Middle frontal gyrus (tissue), 1 donor: Measurements from ENCODE around the gene LNX2.

Source experiments
- DNase-seq: peaks from one replicate; pipeline ENCODE4 v3.0.0-alpha.2; 2015; ENCODE audit warnings: low spot score; ENCODE audit errors: extremely low spot score

The LNX2 gene

GRCh38 chr13:27620377-27621115 lies at the start of gene LNX2:
Gene LNX2 (minus strand): TSS chr13:27620529. CDS start chr13:27581703, 38,826 bp downstream.
- DNase-seq, result peak; percentile 95

DNA sequence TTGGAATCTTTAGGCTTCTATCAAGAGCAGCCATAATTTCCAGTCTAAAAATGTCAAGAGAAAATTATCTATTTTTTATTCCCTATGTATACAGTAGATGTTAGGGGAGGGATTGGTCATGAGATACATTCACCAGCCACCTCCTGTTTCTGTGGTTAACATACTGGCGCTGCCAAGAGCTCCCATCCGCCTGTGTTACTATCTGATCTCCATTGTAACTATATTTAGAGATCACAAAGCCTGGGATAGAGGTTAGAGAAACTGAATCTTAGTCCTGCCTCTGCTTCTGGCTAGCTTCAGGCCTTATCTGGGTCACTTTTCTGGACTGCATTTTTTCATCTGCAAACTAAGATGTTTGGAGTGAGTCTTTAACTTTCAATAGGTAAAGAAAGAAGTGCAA lies 47.6 kb upstream of the LNX2 start:
- DNase-seq, result no peak

DNA sequence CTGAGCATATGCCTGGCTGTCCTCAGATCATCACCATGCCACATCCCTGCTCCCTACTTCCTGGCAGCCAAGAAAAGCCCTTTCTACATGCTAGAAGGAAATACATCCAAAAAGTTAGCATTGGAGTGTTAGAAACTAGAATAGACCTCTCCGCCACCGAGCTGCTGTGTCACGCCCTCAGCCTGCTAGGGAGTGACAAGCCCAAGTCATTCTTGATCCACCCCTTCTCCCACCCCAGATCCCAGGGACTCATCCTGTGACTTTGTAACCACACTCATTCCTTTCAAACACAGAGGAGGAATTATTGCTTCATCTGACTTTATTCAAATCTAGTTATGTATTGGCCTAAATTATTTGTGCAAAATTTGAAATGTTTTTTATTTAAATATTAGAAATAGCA lies 46.6 kb upstream of the LNX2 start:
- DNase-seq, result no peak

GRCh38 chr13:27665761-27666160 lies 45.4 kb upstream of the LNX2 start:
- DNase-seq, result no peak

- no peak for DNase-seq
Measured at GRCh38 chr13:27665333-27665732, 45.0 kb upstream of the LNX2 start.

- no peak for DNase-seq
Measured at GRCh38 chr13:27663947-27664346, 43.6 kb upstream of the LNX2 start.

DNA sequence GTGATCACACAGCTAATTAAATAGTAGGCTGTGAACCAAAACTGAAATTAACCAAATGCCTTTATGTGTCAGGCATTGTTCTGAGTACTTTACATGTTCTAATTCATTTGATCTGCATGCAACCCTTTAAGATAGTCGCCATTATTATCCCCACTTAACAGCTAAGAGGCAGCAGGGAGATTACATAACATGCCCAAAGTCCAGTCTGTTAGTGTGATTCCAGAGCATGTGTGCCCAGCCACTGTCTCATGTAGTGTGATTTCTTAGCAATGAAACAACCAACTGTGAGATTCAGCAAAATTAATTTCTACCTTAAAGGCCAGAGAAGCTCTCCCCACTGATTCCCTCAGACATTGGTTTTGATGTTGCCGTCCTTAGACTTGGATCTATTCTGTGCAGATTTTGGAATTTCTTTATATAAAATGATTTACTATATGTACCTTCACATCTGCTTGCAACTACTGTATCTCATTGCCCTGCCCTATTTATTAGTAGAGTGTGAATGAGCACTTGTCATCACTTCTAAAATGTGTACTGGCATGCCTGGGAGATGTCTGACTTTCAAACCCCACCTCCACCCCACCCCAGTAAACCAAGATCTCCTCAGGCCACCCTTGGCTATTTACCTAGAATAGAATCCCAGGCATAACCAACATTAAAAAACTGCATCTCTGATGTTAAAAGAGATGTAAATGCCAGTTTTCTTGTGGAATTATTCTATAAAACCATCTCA lies 42.6 kb upstream of the LNX2 start:
- DNase-seq, result no peak

DNA sequence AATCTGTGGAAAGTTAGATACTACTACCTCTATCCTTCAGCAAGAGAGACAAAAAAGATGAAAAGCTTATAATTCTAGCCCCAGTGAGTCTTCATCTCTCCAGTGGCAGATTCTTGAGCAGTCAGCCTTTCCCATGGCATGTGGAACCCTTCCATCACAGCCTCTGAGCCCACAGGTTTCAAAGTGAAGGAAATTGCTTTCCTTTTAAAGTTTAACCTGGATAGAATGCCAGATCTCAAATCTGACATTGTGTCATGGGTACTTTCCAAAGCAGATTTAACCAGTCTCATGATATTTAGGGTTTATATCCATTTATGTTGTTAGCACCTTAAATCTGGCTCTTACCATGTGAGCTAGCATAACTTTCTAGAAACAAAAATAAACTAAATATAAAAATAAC lies 40.7 kb upstream of the LNX2 start:
- DNase-seq, result no peak

DNA sequence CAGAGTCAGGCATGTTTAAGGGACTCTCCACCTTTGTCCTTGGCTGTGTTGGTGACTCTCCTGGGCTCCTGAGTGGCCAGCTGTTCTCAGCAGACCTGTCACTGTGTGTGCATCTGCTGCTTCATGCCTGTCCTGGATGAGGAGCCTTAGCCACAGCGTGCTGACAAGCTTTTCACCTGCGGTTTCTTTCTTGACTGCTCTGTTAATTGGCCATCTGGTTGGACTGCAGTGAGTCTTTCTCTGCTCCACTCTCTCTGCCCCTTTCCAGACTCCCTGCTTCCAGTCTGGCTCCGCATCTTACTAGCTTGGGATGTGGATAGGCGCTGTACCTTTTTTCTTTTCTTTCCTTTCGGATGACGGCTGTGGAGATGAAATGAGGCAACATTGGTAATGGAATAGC lies 40.2 kb upstream of the LNX2 start:
- no peak for DNase-seq

- no peak for DNase-seq
Measured at GRCh38 chr13:27659145-27659865, 39.0 kb upstream of the LNX2 start.

- no peak for DNase-seq
Measured at GRCh38 chr13:27658546-27658945, 38.2 kb upstream of the LNX2 start.

GRCh38 chr13:27657724-27658123 lies 37.4 kb upstream of the LNX2 start:
- no peak for DNase-seq

DNA sequence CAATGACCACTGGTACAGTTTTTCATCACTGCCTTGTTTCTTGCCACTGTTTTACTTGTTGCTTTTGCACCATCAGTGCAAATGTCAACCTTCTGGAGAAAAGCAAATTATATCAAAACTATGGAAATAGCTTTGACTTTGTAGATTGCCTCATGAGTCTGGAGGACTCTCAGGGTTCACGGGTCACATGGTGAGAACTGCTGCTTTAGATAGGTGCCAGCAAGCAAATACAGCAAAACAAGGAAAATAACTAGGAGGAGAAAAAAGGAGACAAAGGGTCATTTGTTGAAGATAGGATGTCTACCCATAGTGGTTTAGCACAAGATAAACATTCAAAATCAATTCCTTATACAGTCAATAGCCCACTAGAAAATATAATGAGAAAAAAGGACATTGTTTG lies 34.5 kb upstream of the LNX2 start:
- DNase-seq, result no peak

DNA sequence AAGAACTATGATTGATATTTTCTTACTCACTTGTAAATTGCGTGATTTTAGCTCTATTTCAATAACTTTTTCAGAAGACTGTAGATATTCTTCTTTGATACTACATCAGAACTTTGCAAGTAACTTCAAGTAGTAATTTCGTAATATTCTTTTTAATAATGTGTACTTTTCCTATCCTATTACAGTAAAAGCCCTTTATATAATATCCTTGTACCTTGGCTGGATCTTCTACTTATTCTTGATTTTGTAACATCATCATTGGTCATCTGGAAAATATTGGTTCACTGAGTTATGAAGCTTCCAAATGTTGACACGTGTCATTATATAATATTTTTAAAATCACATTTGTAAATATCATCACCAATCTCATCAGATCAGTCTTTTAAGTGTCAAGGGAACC lies 33.7 kb upstream of the LNX2 start:
- DNase-seq, result no peak

DNA sequence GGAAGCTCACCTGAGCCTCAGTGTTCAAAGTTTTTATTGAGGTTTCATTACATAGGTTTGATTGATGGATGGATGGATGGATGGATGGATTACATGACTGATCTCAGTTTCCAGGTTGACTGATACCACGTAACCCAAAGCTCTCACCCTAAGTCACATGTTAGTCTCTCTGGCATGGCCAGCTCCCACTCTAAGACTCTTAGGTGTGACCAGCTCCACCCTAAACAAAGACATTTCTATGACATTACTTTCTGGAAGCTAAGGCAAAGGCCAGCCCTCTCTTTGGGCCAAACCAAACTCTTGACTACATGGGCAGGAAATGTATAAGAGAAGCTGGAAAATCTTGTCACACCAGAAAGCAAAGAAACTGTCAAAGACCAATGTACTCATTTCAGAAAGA lies 30.0 kb upstream of the LNX2 start:
- DNase-seq, result no peak

DNA sequence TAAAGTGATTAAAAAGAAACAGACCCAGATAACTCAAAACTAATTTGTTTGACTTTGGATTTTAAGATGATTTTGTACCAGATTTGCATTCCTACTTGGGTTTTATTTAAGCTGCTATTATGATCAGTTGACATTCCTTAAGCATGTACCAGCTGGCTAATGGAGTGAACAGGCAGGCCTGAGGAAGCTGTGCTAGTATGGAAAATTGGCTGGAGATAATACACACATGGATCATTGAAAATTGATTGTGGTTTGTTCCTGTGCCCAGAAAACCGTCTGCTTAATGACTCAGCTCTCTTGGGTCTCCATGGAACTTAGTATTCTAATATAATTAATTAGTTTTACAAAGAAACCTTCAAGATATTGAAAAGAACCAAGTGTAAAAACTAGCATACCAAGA lies 24.0 kb upstream of the LNX2 start:
- no peak for DNase-seq

GRCh38 chr13:27643334-27644132 lies 23.2 kb upstream of the LNX2 start:
- no peak for DNase-seq

GRCh38 chr13:27641711-27642502 lies 21.6 kb upstream of the LNX2 start:
- no peak for DNase-seq

GRCh38 chr13:27639186-27639585 lies 18.9 kb upstream of the LNX2 start:
- no peak for DNase-seq

GRCh38 chr13:27638521-27638920 lies 18.2 kb upstream of the LNX2 start:
- no peak for DNase-seq

GRCh38 chr13:27638001-27638400 lies 17.7 kb upstream of the LNX2 start:
- DNase-seq, result no peak
